ENCODE measurements around the gene HIVEP3.

The HIVEP3 gene

GRCh38 chr1:41519667-41520066 lies 399.1 kb downstream of the HIVEP3 start:
- no peak for DNase-seq (ENCODE audit: low read depth, low spot score)
- 100% methylated on average over 2 of the region's 5 CpGs for WGBS (ENCODE audit: insufficient coverage, insufficient read length)
- peaks cover 4% of the 10 kb centered on the region for H3K4me1 ChIP-seq (ENCODE audit: control insufficient read depth, insufficient read depth, low read length)

DNA sequence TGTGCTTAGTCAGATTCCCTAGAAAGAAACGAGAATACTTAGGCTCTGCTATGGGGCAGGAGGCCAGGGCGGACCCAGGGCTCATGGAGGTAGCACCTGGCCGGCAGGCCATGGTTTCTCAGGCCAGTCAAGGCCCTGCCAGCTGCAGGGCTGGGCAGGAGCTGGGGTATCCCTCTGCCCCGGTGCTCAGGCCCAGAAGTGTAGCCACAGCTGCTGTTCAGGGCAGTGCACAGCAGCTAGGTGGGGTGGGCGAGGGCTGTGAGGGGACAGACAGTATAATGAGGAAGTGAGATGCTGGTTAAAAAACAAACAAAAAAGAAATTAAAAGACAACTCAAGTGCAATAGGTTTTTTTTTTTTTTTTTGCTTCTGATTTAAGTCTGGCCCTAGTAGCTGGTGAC lies 400.3 kb downstream of the HIVEP3 start:
- no CpG with 5 or more reads among the region's 5 CpGs for WGBS (ENCODE audit: insufficient coverage, insufficient read length)
- Histone ChIP-seq H3K4me1 (ENCODE audit: control insufficient read depth, insufficient read depth, low read length) (peaks cover 4% of the 10 kb centered on the region), H3K36me3 (ENCODE audit: control insufficient read depth, insufficient read depth, low read length) (no peaks in the 10 kb centered on the region), H3K4me3 (ENCODE audit: low read length) (no peak overlapping the region), H3K9me3 (ENCODE audit: control insufficient read depth, insufficient read depth, low read length) (no peaks in the 10 kb centered on the region), H3K27me3 (ENCODE audit: control insufficient read depth, insufficient read depth, low read length) (no peaks in the 10 kb centered on the region), H3K27ac (ENCODE audit: low read length) (no peak overlapping the region)
- DNase-seq (ENCODE audit: low read depth, low spot score), result no peak

More at GRCh38 chr1:41519667-41520066, 399.1 kb downstream of the HIVEP3 start:
- Histone ChIP-seq H3K36me3 (ENCODE audit: control insufficient read depth, insufficient read depth, low read length) (no peaks in the 10 kb centered on the region), H3K27ac (ENCODE audit: low read length) (no peak overlapping the region), H3K27me3 (ENCODE audit: control insufficient read depth, insufficient read depth, low read length) (no peaks in the 10 kb centered on the region), H3K4me3 (ENCODE audit: low read length) (no peak overlapping the region), H3K9me3 (ENCODE audit: control insufficient read depth, insufficient read depth, low read length) (no peaks in the 10 kb centered on the region)

- Histone ChIP-seq H3K27ac (ENCODE audit: low read length) (no peak overlapping the region), H3K4me1 (ENCODE audit: control insufficient read depth, insufficient read depth, low read length) (peaks cover 4% of the 10 kb centered on the region), H3K4me3 (ENCODE audit: low read length) (no peak overlapping the region), H3K27me3 (ENCODE audit: control insufficient read depth, insufficient read depth, low read length) (no peaks in the 10 kb centered on the region), H3K36me3 (ENCODE audit: control insufficient read depth, insufficient read depth, low read length) (no peaks in the 10 kb centered on the region), H3K9me3 (ENCODE audit: control insufficient read depth, insufficient read depth, low read length) (no peaks in the 10 kb centered on the region)
- WGBS (ENCODE audit: insufficient coverage, insufficient read length), result no CpG with 5 or more reads among the region's 3 CpGs
- no peak for DNase-seq (ENCODE audit: low read depth, low spot score)
These were observed 401.7 kb downstream of the HIVEP3 start for GRCh38 chr1:41517062-41517438.

DNA sequence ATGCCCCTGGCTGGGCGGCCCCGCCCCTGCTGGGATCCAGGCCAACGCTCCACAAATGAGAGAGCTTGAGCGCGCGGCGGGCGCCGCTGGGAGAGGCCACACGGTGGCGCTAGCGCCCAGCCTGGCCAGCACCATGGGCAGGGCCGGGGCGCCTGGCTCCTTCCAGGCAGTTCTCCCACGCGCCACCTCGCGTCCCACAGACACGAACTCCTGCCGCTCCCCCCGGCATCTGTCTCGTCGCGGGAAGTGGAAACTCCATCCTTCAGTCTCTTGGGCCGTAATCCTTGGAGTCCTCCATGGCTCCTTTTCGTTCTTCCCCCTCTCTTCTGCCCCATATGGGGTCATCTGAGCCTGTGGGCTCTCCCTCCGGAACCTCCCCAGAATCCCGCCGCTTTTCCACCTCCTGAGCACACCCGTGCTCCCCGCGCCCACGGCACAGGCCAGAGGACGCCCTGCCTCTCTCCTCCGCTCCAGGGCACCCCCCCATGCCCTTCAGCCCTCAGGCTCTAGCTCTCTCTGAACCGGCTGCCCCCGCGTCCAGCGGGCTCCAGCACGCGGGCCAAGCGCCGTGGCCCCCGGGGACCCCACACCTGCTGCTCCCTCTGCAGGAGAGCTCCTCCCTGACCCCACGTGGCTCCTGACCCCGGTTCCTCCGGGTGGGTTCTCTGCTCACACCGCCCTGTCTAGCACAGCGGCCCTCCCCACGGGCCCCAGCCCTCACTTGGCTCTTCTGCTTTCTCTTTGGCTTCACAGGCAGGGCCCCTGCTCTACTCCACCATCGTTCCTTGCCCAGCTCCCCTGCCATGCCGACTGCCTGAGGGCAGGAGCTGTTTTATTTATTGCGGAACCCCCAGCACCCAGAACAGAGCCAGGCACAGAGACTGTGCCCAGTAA lies 402.3 kb downstream of the HIVEP3 start:
- H3K36me3 ChIP-seq (ENCODE audit: control insufficient read depth, insufficient read depth, low read length), result no peaks in the 10 kb centered on the region

GRCh38 chr1:41515778-41516167 lies 402.9 kb downstream of the HIVEP3 start:
- peaks cover 4% of the 10 kb centered on the region for H3K4me1 ChIP-seq (ENCODE audit: control insufficient read depth, insufficient read depth, low read length)
- no peak for DNase-seq (ENCODE audit: low read depth, low spot score)
- H3K36me3 ChIP-seq (ENCODE audit: control insufficient read depth, insufficient read depth, low read length), result no peaks in the 10 kb centered on the region
- H3K27me3 ChIP-seq (ENCODE audit: control insufficient read depth, insufficient read depth, low read length), result no peaks in the 10 kb centered on the region
- no peaks in the 10 kb centered on the region for H3K9me3 ChIP-seq (ENCODE audit: control insufficient read depth, insufficient read depth, low read length)
- no peak overlapping the region for H3K4me3 ChIP-seq (ENCODE audit: low read length)
- H3K27ac ChIP-seq (ENCODE audit: low read length), result no peak overlapping the region
- WGBS (ENCODE audit: insufficient coverage, insufficient read length), result no CpG with 5 or more reads among the region's 6 CpGs

More for the DNA sequence above, 402.3 kb downstream of the HIVEP3 start:
- Histone ChIP-seq H3K27ac (ENCODE audit: low read length) (no peak overlapping the region), H3K27me3 (ENCODE audit: control insufficient read depth, insufficient read depth, low read length) (no peaks in the 10 kb centered on the region), H3K4me3 (ENCODE audit: low read length) (peak overlapping the region; percentile 16; the same call in 1 of the 2 replicates), H3K9me3 (ENCODE audit: control insufficient read depth, insufficient read depth, low read length) (no peaks in the 10 kb centered on the region), H3K4me1 (ENCODE audit: control insufficient read depth, insufficient read depth, low read length) (peaks cover 4% of the 10 kb centered on the region)
- no CpG with 5 or more reads among the region's 53 CpGs for WGBS (ENCODE audit: insufficient coverage, insufficient read length)
- no peak for DNase-seq (ENCODE audit: low read depth, low spot score)

- Histone ChIP-seq H3K27me3 (ENCODE audit: control insufficient read depth, insufficient read depth, low read length) (no peaks in the 10 kb centered on the region), H3K9me3 (ENCODE audit: control insufficient read depth, insufficient read depth, low read length) (no peaks in the 10 kb centered on the region), H3K4me3 (ENCODE audit: low read length) (no peak overlapping the region), H3K27ac (ENCODE audit: low read length) (no peak overlapping the region), H3K36me3 (ENCODE audit: control insufficient read depth, insufficient read depth, low read length) (no peaks in the 10 kb centered on the region), H3K4me1 (ENCODE audit: control insufficient read depth, insufficient read depth, low read length) (peaks cover 4% of the 10 kb centered on the region)
- no CpG with 5 or more reads among the region's 5 CpGs for WGBS (ENCODE audit: insufficient coverage, insufficient read length)
- DNase-seq (ENCODE audit: low read depth, low spot score), result no peak
These were observed 403.5 kb downstream of the HIVEP3 start for GRCh38 chr1:41515131-41515678.

DNA sequence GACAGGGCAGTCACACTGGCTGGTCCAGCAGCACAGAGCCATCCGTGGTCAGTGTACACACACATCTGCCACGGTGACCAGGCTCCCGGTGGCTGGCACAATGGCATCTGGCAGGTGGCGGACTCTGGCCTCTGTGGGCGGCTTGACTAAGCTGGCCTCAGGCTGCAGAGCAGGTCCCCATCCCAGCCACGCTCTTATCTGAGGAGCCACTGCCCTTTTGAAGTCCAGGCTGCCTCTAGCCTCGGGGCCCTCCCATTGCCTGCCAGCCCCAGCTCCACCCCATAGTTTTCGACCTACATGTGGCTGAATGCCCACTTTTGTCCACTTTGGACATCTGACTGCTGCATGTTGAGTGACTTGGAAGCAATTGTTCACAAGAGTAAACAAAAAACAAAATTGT lies 404.3 kb downstream of the HIVEP3 start:
- Histone ChIP-seq H3K27ac (ENCODE audit: low read length) (no peak overlapping the region), H3K9me3 (ENCODE audit: control insufficient read depth, insufficient read depth, low read length) (no peaks in the 10 kb centered on the region), H3K27me3 (ENCODE audit: control insufficient read depth, insufficient read depth, low read length) (no peaks in the 10 kb centered on the region), H3K36me3 (ENCODE audit: control insufficient read depth, insufficient read depth, low read length) (no peaks in the 10 kb centered on the region), H3K4me3 (ENCODE audit: low read length) (no peak overlapping the region), H3K4me1 (ENCODE audit: control insufficient read depth, insufficient read depth, low read length) (peaks cover 4% of the 10 kb centered on the region)
- DNase-seq (ENCODE audit: low read depth, low spot score), result no peak
- WGBS (ENCODE audit: insufficient coverage, insufficient read length), result no CpG with 5 or more reads among the region's 8 CpGs

- DNase-seq (ENCODE audit: low read depth, low spot score), result no peak
- no peaks in the 10 kb centered on the region for H3K36me3 ChIP-seq (ENCODE audit: control insufficient read depth, insufficient read depth, low read length)
- no peaks in the 10 kb centered on the region for H3K27me3 ChIP-seq (ENCODE audit: control insufficient read depth, insufficient read depth, low read length)
- H3K4me3 ChIP-seq (ENCODE audit: low read length), result no peak overlapping the region
- no peaks in the 10 kb centered on the region for H3K9me3 ChIP-seq (ENCODE audit: control insufficient read depth, insufficient read depth, low read length)
- WGBS (ENCODE audit: insufficient coverage, insufficient read length), result no CpG with 5 or more reads among the region's 17 CpGs
- H3K4me1 ChIP-seq (ENCODE audit: control insufficient read depth, insufficient read depth, low read length), result peaks cover 4% of the 10 kb centered on the region
- H3K27ac ChIP-seq (ENCODE audit: low read length), result no peak overlapping the region
These were observed 405.4 kb downstream of the HIVEP3 start for GRCh38 chr1:41513383-41513735.

- no peak for DNase-seq (ENCODE audit: low read depth, low spot score)
- Histone ChIP-seq H3K36me3 (ENCODE audit: control insufficient read depth, insufficient read depth, low read length) (no peaks in the 10 kb centered on the region), H3K27me3 (ENCODE audit: control insufficient read depth, insufficient read depth, low read length) (no peaks in the 10 kb centered on the region), H3K27ac (ENCODE audit: low read length) (no peak overlapping the region), H3K4me1 (ENCODE audit: control insufficient read depth, insufficient read depth, low read length) (peaks cover 4% of the 10 kb centered on the region), H3K9me3 (ENCODE audit: control insufficient read depth, insufficient read depth, low read length) (no peaks in the 10 kb centered on the region), H3K4me3 (ENCODE audit: low read length) (no peak overlapping the region)
- no CpG with 5 or more reads among the region's 27 CpGs for whole genome bisulfite sequencing (ENCODE audit: insufficient coverage, insufficient read length)
These were observed 405.9 kb downstream of the HIVEP3 start for GRCh38 chr1:41512701-41513382.

- Histone ChIP-seq H3K27me3 (ENCODE audit: control insufficient read depth, insufficient read depth, low read length) (no peaks in the 10 kb centered on the region), H3K4me1 (ENCODE audit: control insufficient read depth, insufficient read depth, low read length) (peaks cover 4% of the 10 kb centered on the region), H3K27ac (ENCODE audit: low read length) (no peak overlapping the region), H3K9me3 (ENCODE audit: control insufficient read depth, insufficient read depth, low read length) (no peaks in the 10 kb centered on the region), H3K4me3 (ENCODE audit: low read length) (no peak overlapping the region), H3K36me3 (ENCODE audit: control insufficient read depth, insufficient read depth, low read length) (no peaks in the 10 kb centered on the region)
- no CpG with 5 or more reads among the region's 7 CpGs for WGBS (ENCODE audit: insufficient coverage, insufficient read length)
- no peak for DNase-seq (ENCODE audit: low read depth, low spot score)
These were observed 407.5 kb downstream of the HIVEP3 start for GRCh38 chr1:41511239-41511540.

All from iPS DF 6.9 (cell line).